ENCODE measurements around the gene CYSLTR2. TPM values are rescaled to one million over a fixed set of nuclear protein-coding genes. Genes with fewer than 3 reads are reported as not detected.

CYSLTR2 gene
- total and polyA plus RNA-seq, 2 donors (not counting 1 experiment from before 2014, with no cell fraction given): 0.09 TPM; not detected in 1

DNA sequence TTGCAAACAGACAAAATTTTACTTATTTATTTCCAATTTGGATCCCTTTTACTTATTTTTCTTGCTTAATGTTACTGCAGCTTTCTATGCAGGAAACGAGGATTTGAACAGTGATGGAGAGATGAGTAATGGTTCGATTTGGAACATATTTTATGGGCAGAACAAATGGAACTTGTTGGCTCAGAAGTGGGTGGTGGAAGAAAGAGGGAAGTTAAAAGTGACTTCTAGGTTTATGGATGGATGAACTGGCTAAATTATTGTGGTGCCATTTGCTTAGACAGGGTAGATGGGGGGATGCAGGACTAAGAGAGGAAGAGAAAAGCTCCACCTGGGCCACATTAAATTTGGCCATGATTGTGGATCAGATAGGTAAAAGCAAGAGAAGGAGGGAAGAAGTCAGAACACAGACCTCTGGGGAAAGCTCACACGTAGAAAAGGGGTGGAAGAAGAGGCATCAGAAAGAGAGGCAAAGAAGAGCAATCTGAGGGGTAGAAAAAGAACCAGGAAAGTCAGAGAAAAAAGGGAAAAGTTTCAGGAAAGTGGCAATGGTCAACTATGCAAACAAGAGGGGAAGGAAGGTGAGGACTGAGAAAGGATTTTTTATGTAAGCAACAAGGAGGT is 768 bp upstream of the CYSLTR2 start:
- no peak for ATAC-seq (ENCODE audit: low read depth)
- peak overlapping the region; percentile 62 for H3K4me2 ChIP-seq (replicated peaks; ENCODE audit: low read depth, low read length, poor library complexity, severe bottlenecking)
- no peaks in the 10 kb centered on the region for H3K36me3 ChIP-seq (replicated peaks in 1 of 2; ENCODE audit: control extremely low read depth in 1 of 2, control insufficient read depth in 1 of 2, extremely low read depth in 1 of 2, insufficient read depth in 2 of 2, low read length in 1 of 2)

DNA sequence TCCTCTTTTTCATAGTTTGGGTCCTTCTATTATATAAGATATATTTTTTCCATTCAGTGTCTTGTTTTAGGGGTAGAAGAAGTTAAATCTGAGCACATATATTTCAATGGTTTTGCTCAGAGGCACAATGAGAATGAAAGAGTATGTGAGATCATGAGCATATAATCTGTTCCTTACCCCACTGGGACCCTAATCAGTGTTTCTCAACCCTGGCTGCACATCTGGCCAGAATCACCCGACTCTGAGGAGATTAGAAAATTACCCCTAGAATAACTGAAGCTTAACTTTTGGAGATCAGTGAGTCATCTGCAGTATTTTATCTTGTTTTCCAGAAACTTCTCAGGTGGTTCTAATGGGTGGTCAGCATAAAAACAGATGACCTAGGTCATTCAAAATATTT is 782 bp downstream of the CYSLTR2 start:
- ChIA-PET CTCF (no interaction called here), POLR2A (no interaction called here)
- H3K36me3 ChIP-seq (replicated peaks in 1 of 2; ENCODE audit: control extremely low read depth in 1 of 2, control insufficient read depth in 1 of 2, extremely low read depth in 1 of 2, insufficient read depth in 2 of 2, low read length in 1 of 2): no peaks in the 10 kb centered on the region
- H3K9me3 ChIP-seq (ENCODE audit: control extremely low read depth in 1 of 3, control insufficient read depth in 2 of 3, insufficient read depth in 1 of 3, low read length in 2 of 3): no peaks in the 10 kb centered on the region
- intact Hi-C loops (cut with micrococcal nuclease): no loop called here
- peaks cover 10 to 12% of the 10 kb centered on the region in 2 donors for H3K4me1 ChIP-seq (ENCODE audit: control insufficient read depth in 2 of 2, insufficient read depth in 2 of 2, low read length in 2 of 2)
- H3K27me3 Mint-ChIP-seq: peaks cover 9% of the 10 kb centered on the region
- H3K27me3 ChIP-seq (replicated peaks in 1 of 4; ENCODE audit: control extremely low read depth in 1 of 4, control insufficient read depth in 3 of 4, insufficient read depth in 4 of 4, low read length in 3 of 4): no peaks in the 10 kb centered on the region
- DNase-seq (no peak), ATAC-seq (ENCODE audit: low read depth) (no peak)
- no peak overlapping the region for H3K9ac ChIP-seq (ENCODE audit: low read length)
- no peak overlapping the region for H3K4me3 ChIP-seq (ENCODE audit: control extremely low read depth in 1 of 5, extremely low read depth in 1 of 5, insufficient read depth in 1 of 5, low read depth in 2 of 5, low read length in 4 of 5)
- H3K4me2 ChIP-seq (replicated peaks; ENCODE audit: low read depth, low read length, poor library complexity, severe bottlenecking): no peak overlapping the region
- no CpG with 5 or more reads among the region's 1 CpG for WGBS (ENCODE audit: insufficient coverage)
- TF ChIP-seq, protein P1, sequence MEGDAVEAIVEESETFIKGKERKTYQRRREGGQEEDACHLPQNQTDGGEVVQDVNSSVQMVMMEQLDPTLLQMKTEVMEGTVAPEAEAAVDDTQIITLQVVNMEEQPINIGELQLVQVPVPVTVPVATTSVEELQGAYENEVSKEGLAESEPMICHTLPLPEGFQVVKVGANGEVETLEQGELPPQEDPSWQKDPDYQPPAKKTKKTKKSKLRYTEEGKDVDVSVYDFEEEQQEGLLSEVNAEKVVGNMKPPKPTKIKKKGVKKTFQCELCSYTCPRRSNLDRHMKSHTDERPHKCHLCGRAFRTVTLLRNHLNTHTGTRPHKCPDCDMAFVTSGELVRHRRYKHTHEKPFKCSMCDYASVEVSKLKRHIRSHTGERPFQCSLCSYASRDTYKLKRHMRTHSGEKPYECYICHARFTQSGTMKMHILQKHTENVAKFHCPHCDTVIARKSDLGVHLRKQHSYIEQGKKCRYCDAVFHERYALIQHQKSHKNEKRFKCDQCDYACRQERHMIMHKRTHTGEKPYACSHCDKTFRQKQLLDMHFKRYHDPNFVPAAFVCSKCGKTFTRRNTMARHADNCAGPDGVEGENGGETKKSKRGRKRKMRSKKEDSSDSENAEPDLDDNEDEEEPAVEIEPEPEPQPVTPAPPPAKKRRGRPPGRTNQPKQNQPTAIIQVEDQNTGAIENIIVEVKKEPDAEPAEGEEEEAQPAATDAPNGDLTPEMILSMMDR (IDR thresholded peaks at IDR 0.05): no peak
- TF ChIP-seq EZH2 (IDR thresholded peaks at IDR 0.05; ENCODE audit: borderline replicate concordance, insufficient read depth, low read depth, low read length, poor library complexity, severe bottlenecking): no peak
- no peaks in the 10 kb centered on the region for H4K20me1 ChIP-seq (ENCODE audit: control insufficient read depth, insufficient read depth, low read length, poor library complexity, severe bottlenecking)
- H3K4me3 Mint-ChIP-seq: no peak overlapping the region
- H3K4me1 Mint-ChIP-seq: peaks cover 12% of the 10 kb centered on the region
- no peak overlapping the region for H3K27ac Mint-ChIP-seq
- no peaks in the 10 kb centered on the region for H3K79me2 ChIP-seq (ENCODE audit: control insufficient read depth, insufficient read depth, low read length)
- no peak overlapping the region for H3K27ac ChIP-seq (ENCODE audit: low read length in 2 of 2)
- no peaks in the 10 kb centered on the region for H3K9me3 Mint-ChIP-seq (ENCODE audit: insufficient read depth)
- H2AFZ ChIP-seq (ENCODE audit: insufficient read depth, low read depth, low read length, poor library complexity, severe bottlenecking): no peak overlapping the region

More for the DNA sequence above, 768 bp upstream of the CYSLTR2 start:
- H2AFZ ChIP-seq (ENCODE audit: insufficient read depth, low read depth, low read length, poor library complexity, severe bottlenecking): no peak overlapping the region
- H3K79me2 ChIP-seq (ENCODE audit: control insufficient read depth, insufficient read depth, low read length): no peaks in the 10 kb centered on the region
- no peaks in the 10 kb centered on the region for H3K27me3 ChIP-seq (replicated peaks in 1 of 4; ENCODE audit: control extremely low read depth in 1 of 4, control insufficient read depth in 3 of 4, insufficient read depth in 4 of 4, low read length in 3 of 4)
- H3K9ac ChIP-seq (ENCODE audit: low read length): peak overlapping the region; percentile 36
- H4K20me1 ChIP-seq (ENCODE audit: control insufficient read depth, insufficient read depth, low read length, poor library complexity, severe bottlenecking): no peaks in the 10 kb centered on the region
- H3K27ac ChIP-seq (ENCODE audit: low read length in 2 of 2): peak overlapping the region in 1 of 2 donors; percentile 64
- ChIA-PET POLR2A (no interaction called here), CTCF (no interaction called here)
- intact Hi-C loops (cut with micrococcal nuclease): no loop called here
- 57% methylated on average over 3 of the region's 3 CpGs for WGBS (ENCODE audit: insufficient coverage)
- no peaks in the 10 kb centered on the region for H3K9me3 Mint-ChIP-seq (ENCODE audit: insufficient read depth)
- peaks cover 12% of the 10 kb centered on the region for H3K4me1 Mint-ChIP-seq
- peak overlapping the region; percentile 51 for H3K4me3 Mint-ChIP-seq
- TF ChIP-seq EZH2 (IDR thresholded peaks at IDR 0.05; ENCODE audit: borderline replicate concordance, insufficient read depth, low read depth, low read length, poor library complexity, severe bottlenecking): no peak
- TF ChIP-seq, protein P1 (IDR thresholded peaks at IDR 0.05): no peak
- no peak overlapping the region for H3K27ac Mint-ChIP-seq
- no peak overlapping the region for H3K4me3 ChIP-seq (ENCODE audit: control extremely low read depth in 1 of 5, extremely low read depth in 1 of 5, insufficient read depth in 1 of 5, low read depth in 2 of 5, low read length in 4 of 5)
- H3K9me3 ChIP-seq (ENCODE audit: control extremely low read depth in 1 of 3, control insufficient read depth in 2 of 3, insufficient read depth in 1 of 3, low read length in 2 of 3): no peaks in the 10 kb centered on the region
- DNase-seq: no peak
- peaks cover 17% of the 10 kb centered on the region for H3K27me3 Mint-ChIP-seq
- peaks cover 10 to 12% of the 10 kb centered on the region in 2 donors for H3K4me1 ChIP-seq (ENCODE audit: control insufficient read depth in 2 of 2, insufficient read depth in 2 of 2, low read length in 2 of 2)

All from B cell (primary cell).